Rectal smooth muscle tissue (tissue), 1 donor: ENCODE data around the gene CAMTA1.

Source experiments
- H3K27ac ChIP-seq: one replicate; pipeline ENCODE4 v1.7.0; 2013; ENCODE audit warnings: low read depth, low read length, inconsistent platforms
- H3K27me3 ChIP-seq: one replicate; pipeline ENCODE4 v1.7.0; 2013; ENCODE audit warnings: low read length; ENCODE audit not compliant: control insufficient read depth, insufficient read depth
- H3K36me3 ChIP-seq: one replicate; pipeline ENCODE4 v1.7.0; 2013; ENCODE audit warnings: low read length; ENCODE audit not compliant: control insufficient read depth, insufficient read depth
- H3K4me1 ChIP-seq: one replicate; pipeline ENCODE4 v1.7.0; 2013; ENCODE audit warnings: low read length; ENCODE audit not compliant: control insufficient read depth, insufficient read depth
- H3K4me3 ChIP-seq: one replicate; pipeline ENCODE4 v1.7.0; 2013; ENCODE audit warnings: low read length
- H3K9ac ChIP-seq: one replicate; pipeline ENCODE4 v1.7.0; 2013; ENCODE audit warnings: low read length

CAMTA1 gene

DNA sequence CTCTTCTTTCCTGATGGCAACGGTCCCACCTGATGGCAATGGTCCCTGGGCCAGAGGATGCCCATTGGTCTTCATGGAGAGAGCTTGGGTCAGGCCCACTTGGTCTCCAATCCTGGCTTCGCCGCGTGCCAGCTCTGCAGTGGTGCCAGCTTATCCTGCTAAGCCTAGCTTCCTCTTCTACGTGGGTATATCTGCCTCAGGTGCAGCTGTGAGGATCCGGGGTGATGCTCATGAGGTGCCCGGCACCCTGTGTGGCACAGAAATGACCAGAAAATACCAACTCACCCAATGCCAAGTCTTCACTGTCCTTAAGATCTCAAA, 437.4 kb downstream of the CAMTA1 start:
- Histone ChIP-seq H3K27ac (no peak overlapping the region), H3K4me3 (no peak overlapping the region), H3K4me1 (peaks cover 5% of the 10 kb centered on the region), H3K36me3 (no peaks in the 10 kb centered on the region), H3K9ac (no peak overlapping the region), H3K27me3 (no peaks in the 10 kb centered on the region)

DNA sequence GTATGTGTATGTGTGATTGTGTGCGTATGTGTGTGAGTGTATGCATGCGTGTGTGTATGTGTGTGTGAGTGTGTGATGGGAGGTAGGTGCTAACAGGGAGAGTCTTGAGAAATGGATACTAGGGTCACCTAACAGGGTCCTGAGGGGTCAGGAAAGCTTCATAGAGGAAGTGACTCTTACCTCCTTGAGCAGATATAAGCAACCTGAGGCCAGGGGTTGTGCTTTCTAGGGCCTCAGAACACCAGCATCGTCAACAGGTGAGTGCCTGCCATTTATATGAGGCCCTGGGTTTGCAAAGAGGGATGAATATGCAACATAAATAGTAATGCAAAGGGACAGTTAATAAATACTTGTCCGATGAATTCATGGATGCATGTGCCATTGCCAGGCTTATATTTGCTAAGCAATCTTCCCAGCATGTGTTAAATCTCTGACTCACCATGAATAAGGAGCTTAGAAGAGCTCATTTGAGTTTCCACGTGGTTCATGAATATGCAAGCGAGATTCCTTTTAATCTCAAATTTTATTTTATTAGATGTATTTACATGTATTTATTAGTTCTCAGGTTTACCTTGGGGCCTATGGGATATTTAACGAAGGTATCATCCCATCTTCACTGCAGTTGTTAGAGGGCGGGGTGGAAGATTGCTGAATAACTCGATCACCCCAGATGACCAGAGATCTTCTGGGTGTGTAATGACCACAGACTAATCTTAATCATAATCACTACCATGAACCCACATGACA, 438.3 kb downstream of the CAMTA1 start:
- Histone ChIP-seq H3K9ac (no peak overlapping the region), H3K4me1 (peaks cover 5% of the 10 kb centered on the region), H3K36me3 (no peaks in the 10 kb centered on the region), H3K4me3 (no peak overlapping the region), H3K27ac (no peak overlapping the region), H3K27me3 (no peaks in the 10 kb centered on the region)

DNA sequence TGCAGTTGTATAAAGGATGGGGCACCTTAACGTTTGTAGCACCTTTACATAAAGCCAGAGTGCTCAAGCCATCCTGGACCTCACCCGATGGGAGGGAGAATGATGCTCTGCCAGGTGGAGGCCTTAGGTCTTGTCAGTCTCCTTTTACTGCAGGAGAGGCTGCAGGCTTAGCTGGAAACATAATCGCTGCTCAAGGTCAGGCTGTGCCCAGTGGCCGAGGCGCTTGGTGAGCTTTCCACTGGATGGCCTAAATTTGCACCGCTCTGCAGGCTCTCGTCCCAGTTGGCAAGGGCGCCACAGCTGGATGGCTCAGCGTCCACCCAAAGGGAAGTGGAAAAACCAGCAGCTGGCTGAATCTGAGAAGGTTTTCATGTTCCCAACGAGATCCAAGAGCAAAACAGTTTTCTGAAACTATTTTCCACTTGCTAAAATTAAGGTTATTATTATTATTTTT, 438.9 kb downstream of the CAMTA1 start:
- Histone ChIP-seq H3K36me3 (no peaks in the 10 kb centered on the region), H3K27me3 (no peaks in the 10 kb centered on the region), H3K9ac (no peak overlapping the region), H3K4me3 (no peak overlapping the region), H3K27ac (no peak overlapping the region), H3K4me1 (peaks cover 5% of the 10 kb centered on the region)

DNA sequence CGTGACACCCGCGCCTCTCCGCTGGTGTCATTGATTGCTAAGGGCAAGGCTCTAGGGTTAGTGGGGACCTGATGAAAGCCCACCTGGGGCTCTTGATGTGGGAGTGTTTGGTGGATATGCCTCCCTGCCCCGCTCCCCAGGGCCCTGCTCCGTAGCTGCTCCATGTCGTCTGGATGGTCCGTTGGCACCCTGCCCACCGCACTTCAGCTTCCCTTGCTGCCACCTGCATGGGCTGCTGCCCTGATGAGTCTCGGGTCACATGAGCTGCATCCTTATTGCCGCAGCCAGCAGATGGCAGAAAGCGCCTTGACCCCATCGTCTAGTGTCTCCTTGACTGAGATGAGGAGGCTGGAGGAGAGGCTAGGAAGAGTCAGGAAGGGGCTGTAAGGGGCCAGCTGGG, 439.4 kb downstream of the CAMTA1 start:
- H3K9ac ChIP-seq = no peak overlapping the region
- no peak overlapping the region for H3K27ac ChIP-seq
- H3K36me3 ChIP-seq = no peaks in the 10 kb centered on the region
- no peak overlapping the region for H3K4me3 ChIP-seq
- H3K4me1 ChIP-seq = peaks cover 5% of the 10 kb centered on the region
- H3K27me3 ChIP-seq = no peaks in the 10 kb centered on the region

DNA sequence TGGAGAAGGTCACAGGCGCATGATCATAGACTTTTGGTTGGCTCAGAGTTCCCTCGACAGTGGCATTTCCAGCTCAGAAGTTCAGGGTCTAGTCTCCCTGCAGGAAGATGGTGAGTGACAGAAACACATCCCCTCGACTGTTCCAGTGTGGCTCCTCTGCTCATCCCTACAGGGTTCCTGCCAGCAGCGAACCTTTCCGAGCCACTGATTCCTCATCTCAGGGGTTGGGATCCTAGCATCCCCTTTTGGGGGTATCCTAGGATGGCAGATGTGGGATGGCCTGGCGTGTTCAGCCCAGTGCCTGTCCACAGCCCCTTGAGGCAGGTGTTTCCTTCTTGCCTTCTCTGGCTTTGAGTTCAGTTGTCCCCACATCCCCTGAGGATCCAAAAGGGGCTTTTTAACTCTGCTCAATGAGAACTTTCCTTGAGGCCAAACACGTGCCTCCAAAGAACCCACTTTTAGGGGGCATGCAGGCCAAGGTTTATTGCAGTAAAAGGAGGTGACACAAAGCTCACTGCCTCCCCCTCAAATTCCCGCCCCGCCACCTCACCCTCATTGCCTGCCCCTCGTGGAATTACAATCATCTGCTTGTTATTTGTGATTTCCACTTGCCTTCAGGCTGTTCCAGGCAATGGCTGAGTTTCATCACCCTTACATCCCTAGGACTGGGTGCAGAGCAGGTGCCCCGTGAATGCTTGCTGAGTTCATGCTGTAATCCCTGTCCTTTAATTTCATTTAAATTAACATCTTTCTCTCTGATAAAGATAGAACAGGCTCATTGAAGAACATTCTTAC, 440.7 kb downstream of the CAMTA1 start:
- Histone ChIP-seq H3K4me1 (no peaks in the 10 kb centered on the region), H3K27me3 (no peaks in the 10 kb centered on the region), H3K36me3 (no peaks in the 10 kb centered on the region), H3K9ac (no peak overlapping the region), H3K4me3 (no peak overlapping the region), H3K27ac (no peak overlapping the region)

DNA sequence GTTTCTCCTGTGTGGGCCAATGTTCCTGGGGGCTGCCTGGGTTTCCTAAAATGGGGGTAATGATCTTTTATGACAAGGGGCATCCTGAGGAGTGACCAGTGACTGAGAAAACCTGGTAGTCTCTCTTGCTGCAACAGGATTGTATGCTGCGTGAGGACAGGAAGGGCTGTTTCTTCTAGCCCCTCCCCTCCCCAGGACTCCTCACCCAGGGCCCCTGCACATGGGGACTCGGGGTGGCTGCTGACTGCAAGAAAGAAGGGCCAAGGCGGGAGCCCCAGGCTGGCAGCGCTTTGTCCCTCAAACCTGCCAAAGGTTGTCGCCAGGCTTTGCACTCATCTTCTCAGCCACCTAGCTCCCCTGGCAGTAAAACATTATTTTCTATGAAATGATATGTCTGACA, 442.4 kb downstream of the CAMTA1 start:
- no peak overlapping the region for H3K27ac ChIP-seq
- H3K9ac ChIP-seq = no peak overlapping the region
- no peaks in the 10 kb centered on the region for H3K36me3 ChIP-seq
- no peaks in the 10 kb centered on the region for H3K4me1 ChIP-seq
- H3K4me3 ChIP-seq = no peak overlapping the region
- no peaks in the 10 kb centered on the region for H3K27me3 ChIP-seq

DNA sequence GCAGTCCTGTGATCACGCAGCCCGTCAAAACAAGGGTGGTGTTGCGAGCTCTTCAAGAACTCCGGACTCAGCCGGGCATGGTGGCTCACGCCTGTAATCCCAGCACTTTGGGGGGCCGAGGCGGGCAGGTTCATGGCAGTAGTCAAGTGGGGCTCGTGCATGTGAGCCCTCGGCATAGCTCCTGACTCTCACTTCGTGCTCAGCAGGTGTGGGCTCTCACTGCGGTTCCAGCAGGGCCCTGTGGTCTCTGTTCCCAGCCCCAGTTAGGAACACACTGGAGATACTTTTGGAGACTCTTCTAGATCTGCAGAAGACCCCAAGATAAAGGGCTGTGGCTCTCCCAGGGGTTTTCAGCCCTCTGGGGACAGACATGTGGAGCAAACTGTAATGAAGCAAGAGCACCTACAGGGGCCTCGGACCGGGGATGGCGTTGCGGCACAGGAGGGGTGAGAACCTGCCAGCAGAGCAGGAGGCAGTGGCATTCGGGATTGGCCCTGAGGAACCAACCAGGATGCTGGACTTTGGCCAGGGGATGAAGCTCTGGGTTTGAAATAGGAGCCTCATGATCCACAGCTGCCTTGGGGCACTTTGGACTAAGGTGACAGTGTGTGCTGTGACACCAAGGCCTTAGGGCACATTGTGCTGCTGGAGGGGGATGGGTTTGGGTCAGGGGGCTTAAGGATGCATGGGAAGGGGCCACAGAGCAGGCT, 443.2 kb downstream of the CAMTA1 start:
- Histone ChIP-seq H3K4me1 (no peaks in the 10 kb centered on the region), H3K36me3 (no peaks in the 10 kb centered on the region), H3K9ac (no peak overlapping the region), H3K27ac (no peak overlapping the region), H3K27me3 (no peaks in the 10 kb centered on the region), H3K4me3 (no peak overlapping the region)

DNA sequence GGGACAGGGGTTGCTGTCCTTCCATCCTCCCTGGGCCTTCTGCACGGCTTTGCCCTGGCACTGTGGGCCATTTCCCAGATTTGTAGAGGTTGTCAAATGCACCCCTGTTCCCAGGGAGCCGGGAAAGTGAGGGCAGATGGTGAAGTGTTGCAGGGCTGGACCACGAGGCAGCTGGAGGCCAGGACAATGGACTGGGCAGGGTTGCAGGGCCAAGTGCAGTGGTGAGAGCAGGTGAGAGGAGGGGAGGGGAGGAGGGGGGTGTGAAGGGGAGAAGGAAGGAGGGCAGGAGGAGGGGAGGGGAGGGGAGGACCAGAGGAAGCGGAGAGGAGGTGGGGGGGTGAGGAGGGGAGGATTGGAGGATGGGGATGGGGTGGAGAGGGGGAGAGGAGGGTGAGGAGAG, 443.9 kb downstream of the CAMTA1 start:
- H3K4me1 ChIP-seq = no peaks in the 10 kb centered on the region
- no peak overlapping the region for H3K27ac ChIP-seq
- H3K9ac ChIP-seq = no peak overlapping the region
- H3K27me3 ChIP-seq = no peaks in the 10 kb centered on the region
- H3K4me3 ChIP-seq = no peak overlapping the region
- no peaks in the 10 kb centered on the region for H3K36me3 ChIP-seq

DNA sequence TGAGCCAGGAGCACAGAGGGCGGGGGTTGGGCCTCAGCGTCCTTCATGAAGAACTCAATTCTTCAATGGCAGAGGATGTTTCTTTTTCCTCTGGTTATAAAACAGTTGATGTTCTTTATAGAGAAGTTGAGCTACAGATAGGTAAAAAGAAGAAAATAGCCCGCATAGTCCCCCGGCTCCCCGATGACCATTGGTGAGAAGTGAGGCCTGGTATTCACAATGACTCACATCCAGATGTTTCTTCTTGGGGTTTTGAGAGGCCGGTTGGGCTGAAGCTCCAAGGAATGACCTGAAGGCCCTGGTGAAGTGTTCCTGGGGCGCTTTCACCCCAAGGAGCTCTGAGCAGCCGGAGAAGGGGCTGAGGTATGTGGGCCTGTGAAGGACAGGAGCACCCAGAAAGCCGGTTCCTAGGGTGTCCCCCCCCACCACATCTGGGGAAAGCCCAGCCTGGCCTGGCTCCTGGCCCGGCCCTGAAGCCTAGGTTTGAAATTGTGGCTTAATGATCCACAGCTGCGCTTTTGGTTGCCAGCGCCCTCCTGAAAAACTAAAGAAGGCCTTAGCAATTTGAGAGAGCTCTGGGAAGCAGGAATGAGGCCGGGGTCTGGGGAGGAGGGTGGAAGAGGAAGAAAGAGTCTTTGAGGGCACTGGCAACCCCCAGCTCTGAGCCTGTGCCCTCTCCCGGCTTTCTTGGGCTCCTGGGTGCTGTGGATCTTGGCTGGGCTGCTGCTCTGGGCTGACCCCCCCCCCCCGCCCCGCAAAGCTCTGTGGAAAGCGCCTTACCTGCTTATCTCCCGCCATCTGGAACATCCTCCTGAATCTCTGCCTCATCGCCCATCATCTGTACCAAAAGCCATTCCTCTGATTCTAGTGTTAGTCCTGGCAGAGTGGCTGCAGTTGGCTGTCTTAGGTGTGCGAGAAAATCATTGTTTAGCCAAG, 444.7 kb downstream of the CAMTA1 start:
- H3K4me1 ChIP-seq = no peaks in the 10 kb centered on the region
- H3K4me3 ChIP-seq = no peak overlapping the region
- no peak overlapping the region for H3K9ac ChIP-seq
- no peaks in the 10 kb centered on the region for H3K36me3 ChIP-seq
- no peaks in the 10 kb centered on the region for H3K27me3 ChIP-seq
- no peak overlapping the region for H3K27ac ChIP-seq

DNA sequence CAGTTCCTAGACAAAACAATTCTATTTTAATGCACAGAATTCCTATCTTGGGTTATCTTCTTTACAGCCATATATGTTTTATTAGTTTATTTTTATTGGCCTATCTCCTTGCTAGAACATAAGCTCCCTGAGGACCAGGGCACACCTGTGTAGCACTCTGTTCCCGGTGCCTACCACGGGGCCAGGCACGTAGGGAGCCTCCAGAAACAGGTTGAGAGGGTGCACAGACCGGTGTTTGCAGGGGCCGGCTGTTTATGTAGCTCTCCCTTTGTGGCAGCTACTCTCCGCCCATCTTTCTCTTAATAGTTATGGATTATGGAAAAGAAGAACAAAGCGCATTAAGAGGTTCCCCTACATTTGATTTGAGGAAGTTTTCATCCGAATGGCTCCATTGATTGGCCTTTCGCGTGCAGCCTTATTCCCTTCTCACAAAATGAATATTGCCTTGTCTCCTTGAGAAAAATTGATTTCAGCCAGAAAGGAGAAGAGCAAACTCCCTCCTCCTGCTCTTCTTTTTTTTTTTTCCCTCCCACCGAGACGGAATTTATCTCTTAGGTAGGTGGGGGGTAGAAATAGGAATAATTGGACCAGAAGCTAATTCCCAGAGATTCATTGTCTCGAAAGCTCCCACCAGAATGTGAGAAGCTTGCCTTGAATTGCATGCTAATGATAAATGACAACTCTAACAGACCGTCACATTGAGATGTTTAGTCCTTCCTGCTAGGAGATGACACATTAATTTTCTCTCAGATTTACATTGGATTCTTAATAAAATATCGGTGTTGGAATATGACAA, 447.4 kb downstream of the CAMTA1 start:
- Histone ChIP-seq H3K9ac (no peak overlapping the region), H3K4me1 (no peaks in the 10 kb centered on the region), H3K36me3 (no peaks in the 10 kb centered on the region), H3K4me3 (no peak overlapping the region), H3K27ac (no peak overlapping the region), H3K27me3 (no peaks in the 10 kb centered on the region)

DNA sequence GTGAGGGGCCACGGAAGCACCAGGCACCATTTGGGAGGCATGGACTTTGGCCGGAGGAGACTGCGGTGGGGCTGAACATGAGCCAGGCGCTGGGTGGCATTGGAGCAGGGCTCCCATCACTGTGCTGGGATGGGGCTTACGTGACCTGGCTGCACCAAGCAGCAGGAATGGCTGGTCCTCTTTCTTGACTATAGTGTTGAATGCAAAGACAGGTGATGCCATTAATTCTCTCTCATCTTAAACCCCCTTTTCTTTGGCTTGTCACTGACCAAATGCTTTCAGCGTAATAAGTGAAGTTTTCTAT, 447.9 kb downstream of the CAMTA1 start:
- H3K9ac ChIP-seq = no peak overlapping the region
- no peaks in the 10 kb centered on the region for H3K36me3 ChIP-seq
- H3K4me3 ChIP-seq = no peak overlapping the region
- H3K27me3 ChIP-seq = no peaks in the 10 kb centered on the region
- no peak overlapping the region for H3K27ac ChIP-seq
- no peaks in the 10 kb centered on the region for H3K4me1 ChIP-seq
